Measurements from ENCODE around the gene LGALS9C. TPM values are rescaled to one million over a fixed set of nuclear protein-coding genes. Genes with fewer than 3 reads are reported as not detected.
"Not testable (repeated sequence)": the region's sequence is repeated elsewhere in the genome, so short reads cannot be mapped to it uniquely, and the experiment has no call there.

The LGALS9C gene
- total RNA-seq, 1 experiment from 2014 or later, result not detected

DNA sequence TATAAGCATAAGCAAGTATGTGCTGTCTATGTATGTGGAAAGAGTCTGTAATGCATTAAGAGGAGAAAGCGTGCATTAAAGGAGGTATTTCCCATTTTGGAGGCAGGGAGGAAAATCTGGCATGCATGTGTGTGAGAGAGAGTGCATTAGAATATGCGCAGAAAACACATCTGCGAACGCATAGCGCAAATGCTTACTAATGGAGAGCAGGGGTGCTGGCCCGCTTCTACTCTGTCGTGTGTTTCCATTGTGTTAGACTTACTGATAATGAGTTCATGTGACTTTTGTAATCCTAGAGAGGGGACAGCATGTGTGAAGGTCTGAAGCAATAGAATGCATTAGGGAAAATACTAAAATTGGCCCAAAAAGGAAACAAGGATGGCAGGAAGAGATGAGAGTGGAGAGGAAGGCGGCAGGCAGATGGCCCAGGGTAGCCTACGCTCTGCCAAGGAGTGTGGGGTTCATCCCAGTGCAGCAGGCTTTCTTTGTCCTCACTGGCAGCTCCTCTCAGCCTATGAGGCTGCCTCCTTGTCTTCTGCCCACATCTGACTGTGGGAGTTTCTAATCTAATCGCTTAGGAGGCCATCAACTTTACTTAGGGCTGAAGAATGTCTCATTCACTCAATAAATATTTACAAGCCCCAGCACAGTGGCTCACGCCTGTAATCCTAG lies 12.6 kb upstream of the LGALS9C start:
- CTCF ChIA-PET; H3K36me3 Mint-ChIP-seq; H3K4me1 Mint-ChIP-seq; H3K4me3 Mint-ChIP-seq; H3K27ac Mint-ChIP-seq; DNase-seq (ENCODE audit: low spot score); H3K27me3 Mint-ChIP-seq (ENCODE audit: low read depth); ATAC-seq; H3K9me3 Mint-ChIP-seq; POLR2A ChIA-PET: not testable (repeated sequence)

GRCh38 chr17:18466250-18466983 lies 10.2 kb upstream of the LGALS9C start:
- CTCF ChIA-PET; H3K27me3 Mint-ChIP-seq (ENCODE audit: low read depth); H3K4me3 Mint-ChIP-seq; ATAC-seq; H3K4me1 Mint-ChIP-seq; POLR2A ChIA-PET; DNase-seq (ENCODE audit: low spot score); H3K36me3 Mint-ChIP-seq; H3K9me3 Mint-ChIP-seq; H3K27ac Mint-ChIP-seq: not testable (repeated sequence)

GRCh38 chr17:18467001-18467400 lies 9.6 kb upstream of the LGALS9C start:
- not testable (repeated sequence) for H3K36me3 Mint-ChIP-seq

GRCh38 chr17:18468472-18469171 lies 8.0 kb upstream of the LGALS9C start:
- POLR2A ChIA-PET; CTCF ChIA-PET; H3K27me3 Mint-ChIP-seq (ENCODE audit: low read depth); H3K9me3 Mint-ChIP-seq; H3K4me3 Mint-ChIP-seq; DNase-seq (ENCODE audit: low spot score); H3K4me1 Mint-ChIP-seq; H3K27ac Mint-ChIP-seq; H3K36me3 Mint-ChIP-seq: not testable (repeated sequence)
- peak; percentile 64 for ATAC-seq

More at GRCh38 chr17:18467001-18467400, 9.6 kb upstream of the LGALS9C start:
- ATAC-seq; H3K4me3 Mint-ChIP-seq; H3K27ac Mint-ChIP-seq; DNase-seq (ENCODE audit: low spot score); H3K27me3 Mint-ChIP-seq (ENCODE audit: low read depth); CTCF ChIA-PET; H3K4me1 Mint-ChIP-seq; H3K9me3 Mint-ChIP-seq; POLR2A ChIA-PET: not testable (repeated sequence)

DNA sequence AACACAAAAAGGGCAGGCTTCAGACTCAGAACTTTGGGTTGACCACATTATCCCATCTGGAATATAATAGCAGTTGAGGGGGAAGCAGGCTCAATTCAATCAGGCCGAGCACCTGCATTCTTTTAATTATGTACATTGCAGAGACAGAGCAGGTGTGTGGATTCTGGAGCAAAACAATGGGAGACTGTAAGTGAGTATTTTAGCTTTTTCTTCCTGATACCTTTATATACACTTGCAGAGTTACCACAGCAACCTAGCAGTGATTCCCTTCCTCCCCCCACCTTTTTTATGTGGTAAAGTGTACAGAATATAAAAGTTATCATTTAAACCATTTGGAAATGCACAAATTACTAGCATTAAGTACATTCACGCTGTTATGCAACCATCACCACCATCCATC lies 6.8 kb upstream of the LGALS9C start:
- H3K36me3 Mint-ChIP-seq; POLR2A ChIA-PET; H3K9me3 Mint-ChIP-seq; CTCF ChIA-PET; H3K27me3 Mint-ChIP-seq (ENCODE audit: low read depth); H3K27ac Mint-ChIP-seq; H3K4me1 Mint-ChIP-seq; ATAC-seq; DNase-seq (ENCODE audit: low spot score); H3K4me3 Mint-ChIP-seq: not testable (repeated sequence)

- DNase-seq (ENCODE audit: low spot score); H3K4me3 Mint-ChIP-seq; CTCF ChIA-PET; H3K4me1 Mint-ChIP-seq; H3K9me3 Mint-ChIP-seq; ATAC-seq; H3K27ac Mint-ChIP-seq; POLR2A ChIA-PET; H3K27me3 Mint-ChIP-seq (ENCODE audit: low read depth); H3K36me3 Mint-ChIP-seq: not testable (repeated sequence)
Observed at GRCh38 chr17:18470345-18470930, 6.2 kb upstream of the LGALS9C start.

GRCh38 chr17:18473967-18474366 lies 2.6 kb upstream of the LGALS9C start:
- H3K4me3 Mint-ChIP-seq; H3K27me3 Mint-ChIP-seq (ENCODE audit: low read depth); POLR2A ChIA-PET: not testable (repeated sequence)

GRCh38 chr17:18474754-18475153 lies 1.8 kb upstream of the LGALS9C start:
- H3K9me3 Mint-ChIP-seq; CTCF ChIA-PET; ATAC-seq; H3K27me3 Mint-ChIP-seq (ENCODE audit: low read depth); H3K4me3 Mint-ChIP-seq; POLR2A ChIA-PET; H3K4me1 Mint-ChIP-seq; H3K36me3 Mint-ChIP-seq; DNase-seq (ENCODE audit: low spot score): not testable (repeated sequence)
- H3K27ac Mint-ChIP-seq, result peak overlapping the region; percentile 64

More at GRCh38 chr17:18473967-18474366, 2.6 kb upstream of the LGALS9C start:
- H3K36me3 Mint-ChIP-seq; CTCF ChIA-PET; H3K9me3 Mint-ChIP-seq; H3K4me1 Mint-ChIP-seq; DNase-seq (ENCODE audit: low spot score); ATAC-seq; H3K27ac Mint-ChIP-seq: not testable (repeated sequence)

- DNase-seq (ENCODE audit: low spot score); H3K27ac Mint-ChIP-seq; H3K36me3 Mint-ChIP-seq; ATAC-seq; H3K4me1 Mint-ChIP-seq; POLR2A ChIA-PET; H3K4me3 Mint-ChIP-seq; CTCF ChIA-PET; H3K27me3 Mint-ChIP-seq (ENCODE audit: low read depth); H3K9me3 Mint-ChIP-seq: not testable (repeated sequence)
Observed at GRCh38 chr17:18477367-18477766, 778 bp downstream of the LGALS9C start.

DNA sequence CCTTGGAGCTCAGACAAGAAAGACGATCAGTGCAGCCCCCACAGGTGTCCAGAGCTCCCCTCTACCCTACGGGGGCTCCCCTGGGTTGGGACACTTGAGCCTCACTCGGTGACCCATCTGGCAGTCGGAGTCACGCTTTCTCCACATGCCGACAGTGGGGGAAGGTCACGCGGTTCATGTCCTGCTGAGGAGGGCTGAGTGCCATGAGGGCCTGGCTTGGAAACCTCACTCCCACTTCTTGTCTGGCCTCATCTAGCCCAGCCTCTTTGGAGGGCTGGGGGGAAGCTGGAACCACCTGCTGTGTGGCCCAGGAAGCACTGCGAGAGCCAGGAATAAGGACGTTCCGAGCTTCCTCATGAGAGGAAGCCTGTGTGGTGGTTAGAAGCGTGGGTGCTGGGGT lies 1.8 kb downstream of the LGALS9C start:
- H3K4me3 Mint-ChIP-seq; H3K36me3 Mint-ChIP-seq; DNase-seq (ENCODE audit: low spot score); H3K9me3 Mint-ChIP-seq; ATAC-seq; CTCF ChIA-PET; H3K27ac Mint-ChIP-seq; POLR2A ChIA-PET; H3K4me1 Mint-ChIP-seq; H3K27me3 Mint-ChIP-seq (ENCODE audit: low read depth): not testable (repeated sequence)

GRCh38 chr17:18478977-18479595 lies 2.5 kb downstream of the LGALS9C start:
- H3K36me3 Mint-ChIP-seq; H3K9me3 Mint-ChIP-seq; ATAC-seq; CTCF ChIA-PET; POLR2A ChIA-PET; H3K27ac Mint-ChIP-seq; H3K4me1 Mint-ChIP-seq; H3K4me3 Mint-ChIP-seq; H3K27me3 Mint-ChIP-seq (ENCODE audit: low read depth); DNase-seq (ENCODE audit: low spot score): not testable (repeated sequence)

- POLR2A ChIA-PET, ATAC-seq, H3K27ac Mint-ChIP-seq: not testable (repeated sequence)
Observed at GRCh38 chr17:18481775-18482174, 5.2 kb downstream of the LGALS9C start.

More at GRCh38 chr17:18481775-18482174, 5.2 kb downstream of the LGALS9C start:
- H3K4me3 Mint-ChIP-seq; H3K36me3 Mint-ChIP-seq; H3K4me1 Mint-ChIP-seq; CTCF ChIA-PET; H3K9me3 Mint-ChIP-seq; H3K27me3 Mint-ChIP-seq (ENCODE audit: low read depth); DNase-seq (ENCODE audit: low spot score): not testable (repeated sequence)
